SK-N-SH (cell line): Measurements from ENCODE around the gene METTL17.

Experiments
- EZH2phosphoT487 ChIP-seq: fragments of 200-600 bp; sonication (generic); IDR thresholded peaks from 2 replicates; pipeline ENCODE4 v1.6.1; 2017; ENCODE audit warnings: low read depth, mixed run types, mild to moderate bottlenecking, antibody characterized with exemption, moderate library complexity, borderline replicate concordance
- GABPA ChIP-seq: IDR thresholded peaks from 2 replicates; pipeline ENCODE4 v1.4.0; 2012; ENCODE audit warnings: low read depth, mild to moderate bottlenecking
- RFX5 ChIP-seq: IDR thresholded peaks from 2 replicates; pipeline ENCODE4 v1.6.1; 2012; ENCODE audit warnings: mild to moderate bottlenecking, improper control_type of control experiment, low read length
- TAF1 ChIP-seq: IDR thresholded peaks from 2 replicates; pipeline ENCODE4 v1.6.1; 2012; ENCODE audit warnings: low read depth, mild to moderate bottlenecking, low read length, moderate library complexity, borderline replicate concordance
- TF ChIP-seq, protein P1 (sequence below): fragments of 200-600 bp; sonication (generic); IDR thresholded peaks from 2 replicates; pipeline ENCODE4 v1.6.1; 2017; ENCODE audit warnings: antibody characterized with exemption, mild to moderate bottlenecking, moderate library complexity
- TF ChIP-seq, protein P2 (sequence below): IDR thresholded peaks from 2 replicates; pipeline ENCODE4 v1.4.0; 2012; ENCODE audit warnings: low read depth

DNA sequence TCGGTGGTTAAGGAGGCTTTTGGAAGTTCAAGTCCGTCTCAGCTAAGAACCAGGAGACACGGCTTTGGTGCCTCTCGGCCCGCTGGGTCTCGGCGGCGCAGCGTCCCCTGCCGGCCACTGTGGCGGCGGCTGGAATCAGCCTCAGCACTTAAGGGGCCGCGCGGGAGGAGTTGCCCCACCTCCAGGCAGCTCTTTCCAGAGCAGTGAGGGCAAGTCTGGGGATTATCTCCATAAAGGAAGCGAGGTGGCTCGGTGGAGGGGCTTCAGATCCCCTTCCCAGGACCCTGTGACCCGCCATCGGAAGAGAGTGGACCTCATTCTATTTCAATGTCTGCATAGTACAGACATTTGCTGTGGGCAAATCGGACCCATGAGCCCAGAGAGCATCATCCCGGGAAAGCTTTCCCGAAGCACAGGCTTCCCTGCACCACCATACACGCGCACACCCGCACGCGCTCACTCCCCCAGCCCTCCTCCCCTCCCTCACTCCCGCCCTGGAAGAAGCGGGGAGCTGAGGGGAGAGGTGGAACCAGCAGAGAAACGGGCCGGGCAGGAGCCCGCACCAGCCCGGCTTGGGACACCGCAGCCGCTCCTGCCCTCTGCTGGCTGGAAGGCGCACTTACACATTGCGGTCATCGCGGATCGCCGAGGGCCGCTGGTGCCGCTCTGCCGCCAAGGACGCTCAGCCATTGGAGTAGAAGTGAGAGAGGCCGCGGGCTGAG, 18.6 kb upstream of the METTL17 start:
- TF ChIP-seq RFX5 (no peak), TAF1 (no peak), EZH2phosphoT487 (no peak), GABPA (no peak)
- TF ChIP-seq, protein P1, sequence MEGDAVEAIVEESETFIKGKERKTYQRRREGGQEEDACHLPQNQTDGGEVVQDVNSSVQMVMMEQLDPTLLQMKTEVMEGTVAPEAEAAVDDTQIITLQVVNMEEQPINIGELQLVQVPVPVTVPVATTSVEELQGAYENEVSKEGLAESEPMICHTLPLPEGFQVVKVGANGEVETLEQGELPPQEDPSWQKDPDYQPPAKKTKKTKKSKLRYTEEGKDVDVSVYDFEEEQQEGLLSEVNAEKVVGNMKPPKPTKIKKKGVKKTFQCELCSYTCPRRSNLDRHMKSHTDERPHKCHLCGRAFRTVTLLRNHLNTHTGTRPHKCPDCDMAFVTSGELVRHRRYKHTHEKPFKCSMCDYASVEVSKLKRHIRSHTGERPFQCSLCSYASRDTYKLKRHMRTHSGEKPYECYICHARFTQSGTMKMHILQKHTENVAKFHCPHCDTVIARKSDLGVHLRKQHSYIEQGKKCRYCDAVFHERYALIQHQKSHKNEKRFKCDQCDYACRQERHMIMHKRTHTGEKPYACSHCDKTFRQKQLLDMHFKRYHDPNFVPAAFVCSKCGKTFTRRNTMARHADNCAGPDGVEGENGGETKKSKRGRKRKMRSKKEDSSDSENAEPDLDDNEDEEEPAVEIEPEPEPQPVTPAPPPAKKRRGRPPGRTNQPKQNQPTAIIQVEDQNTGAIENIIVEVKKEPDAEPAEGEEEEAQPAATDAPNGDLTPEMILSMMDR = peak; percentile 91
- TF ChIP-seq, protein P2, sequence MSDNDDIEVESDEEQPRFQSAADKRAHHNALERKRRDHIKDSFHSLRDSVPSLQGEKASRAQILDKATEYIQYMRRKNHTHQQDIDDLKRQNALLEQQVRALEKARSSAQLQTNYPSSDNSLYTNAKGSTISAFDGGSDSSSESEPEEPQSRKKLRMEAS = 0 out of 2 replicates have a peak, but pooled peaks have one; percentile 8
